Astrocyte (in vitro differentiated cells and primary cell): ENCODE results near the gene PPP2R5A.

Source experiments
- EZH2 ChIP-seq: IDR thresholded peaks from 2 replicates; pipeline ENCODE4 v1.6.1; 2012; ENCODE audit warnings: mild to moderate bottlenecking, low read length, inconsistent platforms; ENCODE audit not compliant: insufficient read depth
- TF ChIP-seq, protein P1 (sequence below): IDR thresholded peaks from 2 replicates; pipeline ENCODE4 v1.5.1; 2011; ENCODE audit warnings: low read depth, mild to moderate bottlenecking, inconsistent platforms, low read length, moderate library complexity; ENCODE audit not compliant: insufficient read depth

GRCh38 chr1:212317916-212318315 is 32.7 kb downstream of the PPP2R5A start:
- TF ChIP-seq, protein P1, sequence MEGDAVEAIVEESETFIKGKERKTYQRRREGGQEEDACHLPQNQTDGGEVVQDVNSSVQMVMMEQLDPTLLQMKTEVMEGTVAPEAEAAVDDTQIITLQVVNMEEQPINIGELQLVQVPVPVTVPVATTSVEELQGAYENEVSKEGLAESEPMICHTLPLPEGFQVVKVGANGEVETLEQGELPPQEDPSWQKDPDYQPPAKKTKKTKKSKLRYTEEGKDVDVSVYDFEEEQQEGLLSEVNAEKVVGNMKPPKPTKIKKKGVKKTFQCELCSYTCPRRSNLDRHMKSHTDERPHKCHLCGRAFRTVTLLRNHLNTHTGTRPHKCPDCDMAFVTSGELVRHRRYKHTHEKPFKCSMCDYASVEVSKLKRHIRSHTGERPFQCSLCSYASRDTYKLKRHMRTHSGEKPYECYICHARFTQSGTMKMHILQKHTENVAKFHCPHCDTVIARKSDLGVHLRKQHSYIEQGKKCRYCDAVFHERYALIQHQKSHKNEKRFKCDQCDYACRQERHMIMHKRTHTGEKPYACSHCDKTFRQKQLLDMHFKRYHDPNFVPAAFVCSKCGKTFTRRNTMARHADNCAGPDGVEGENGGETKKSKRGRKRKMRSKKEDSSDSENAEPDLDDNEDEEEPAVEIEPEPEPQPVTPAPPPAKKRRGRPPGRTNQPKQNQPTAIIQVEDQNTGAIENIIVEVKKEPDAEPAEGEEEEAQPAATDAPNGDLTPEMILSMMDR = no peak
- no peak for TF ChIP-seq EZH2
